ENCODE data around the gene SYNC.
"Not testable (repeated sequence)": the region's sequence is repeated elsewhere in the genome, so short reads cannot be mapped to it uniquely, and the experiment has no call there.

DNA sequence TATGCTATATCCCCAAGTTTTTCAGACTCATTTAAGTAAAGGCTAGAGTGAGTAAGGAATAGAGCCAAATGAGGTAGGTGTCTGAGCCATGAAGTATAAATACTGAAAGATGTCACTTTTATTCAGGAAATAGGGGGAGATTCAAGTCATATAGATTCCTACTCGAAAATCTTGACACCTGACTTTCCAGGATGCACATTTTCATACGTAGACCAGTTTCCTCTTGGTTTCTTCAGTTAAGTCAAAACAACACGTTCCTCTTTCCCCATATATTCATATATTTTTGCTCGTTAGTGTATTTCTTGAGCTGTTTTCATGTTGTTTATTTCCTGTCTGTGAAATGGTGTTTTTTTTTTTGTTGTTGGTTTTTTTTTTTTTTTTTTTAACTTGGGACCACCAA lies 22.6 kb downstream of the SYNC start:
- TF ChIP-seq, protein P1, sequence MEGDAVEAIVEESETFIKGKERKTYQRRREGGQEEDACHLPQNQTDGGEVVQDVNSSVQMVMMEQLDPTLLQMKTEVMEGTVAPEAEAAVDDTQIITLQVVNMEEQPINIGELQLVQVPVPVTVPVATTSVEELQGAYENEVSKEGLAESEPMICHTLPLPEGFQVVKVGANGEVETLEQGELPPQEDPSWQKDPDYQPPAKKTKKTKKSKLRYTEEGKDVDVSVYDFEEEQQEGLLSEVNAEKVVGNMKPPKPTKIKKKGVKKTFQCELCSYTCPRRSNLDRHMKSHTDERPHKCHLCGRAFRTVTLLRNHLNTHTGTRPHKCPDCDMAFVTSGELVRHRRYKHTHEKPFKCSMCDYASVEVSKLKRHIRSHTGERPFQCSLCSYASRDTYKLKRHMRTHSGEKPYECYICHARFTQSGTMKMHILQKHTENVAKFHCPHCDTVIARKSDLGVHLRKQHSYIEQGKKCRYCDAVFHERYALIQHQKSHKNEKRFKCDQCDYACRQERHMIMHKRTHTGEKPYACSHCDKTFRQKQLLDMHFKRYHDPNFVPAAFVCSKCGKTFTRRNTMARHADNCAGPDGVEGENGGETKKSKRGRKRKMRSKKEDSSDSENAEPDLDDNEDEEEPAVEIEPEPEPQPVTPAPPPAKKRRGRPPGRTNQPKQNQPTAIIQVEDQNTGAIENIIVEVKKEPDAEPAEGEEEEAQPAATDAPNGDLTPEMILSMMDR (conservative IDR thresholded peaks at IDR 0.05): not testable (repeated sequence)
- not testable (repeated sequence) for TF ChIP-seq ZFX (IDR thresholded peaks at IDR 0.05)
